ENCODE measurements around the gene TUBB1.

The TUBB1 gene

GRCh38 chr20:59032713-59033059, 13.5 kb downstream of the TUBB1 start:
- Histone ChIP-seq H3K36me3 (peaks cover 31 to 58% (median 49%) of the 10 kb centered on the region in 3 donors), H3K4me1 (peaks cover 0 to 39% (median 34%) of the 10 kb centered on the region in 4 donors), H3K9me3 (no peaks in the 10 kb centered on the region), H3K27ac (peak overlapping the region; percentile 85 to 86), H3K27me3 (no peaks in the 10 kb centered on the region), H3K4me3 (peak overlapping the region; percentile 78 to 93)
- intact Hi-C loops (cut with DNase I; ENCODE audit: low total_unique reads) = loop anchor here (5.0 kb wide), 2 partner anchors 50 to 140 kb away; partner anchors contain the start of gene NELFCD
- DNase-seq = no peak
- TF ChIP-seq CTCF (IDR thresholded peaks at IDR 0.05) = peak in 1 of 2 experiments; percentile 24

- TF ChIP-seq CTCF (IDR thresholded peaks at IDR 0.05) = no peak
- peaks cover 0 to 36% (median 31%) of the 10 kb centered on the region in 4 donors for H3K4me1 ChIP-seq
- H3K9me3 ChIP-seq = no peaks in the 10 kb centered on the region
- no peak for DNase-seq
- H3K27ac ChIP-seq = peak overlapping the region; percentile 85 to 86
- intact Hi-C loops (cut with DNase I; ENCODE audit: low total_unique reads) = loop anchor here (5.0 kb wide), 2 partner anchors 51 to 141 kb away; partner anchors contain the start of gene NELFCD
- peaks cover 33 to 58% (median 49%) of the 10 kb centered on the region in 3 donors for H3K36me3 ChIP-seq
- peak overlapping the region; percentile 78 to 93 for H3K4me3 ChIP-seq
- no peaks in the 10 kb centered on the region for H3K27me3 ChIP-seq
Measured at GRCh38 chr20:59033093-59033492, 13.9 kb downstream of the TUBB1 start.

DNA sequence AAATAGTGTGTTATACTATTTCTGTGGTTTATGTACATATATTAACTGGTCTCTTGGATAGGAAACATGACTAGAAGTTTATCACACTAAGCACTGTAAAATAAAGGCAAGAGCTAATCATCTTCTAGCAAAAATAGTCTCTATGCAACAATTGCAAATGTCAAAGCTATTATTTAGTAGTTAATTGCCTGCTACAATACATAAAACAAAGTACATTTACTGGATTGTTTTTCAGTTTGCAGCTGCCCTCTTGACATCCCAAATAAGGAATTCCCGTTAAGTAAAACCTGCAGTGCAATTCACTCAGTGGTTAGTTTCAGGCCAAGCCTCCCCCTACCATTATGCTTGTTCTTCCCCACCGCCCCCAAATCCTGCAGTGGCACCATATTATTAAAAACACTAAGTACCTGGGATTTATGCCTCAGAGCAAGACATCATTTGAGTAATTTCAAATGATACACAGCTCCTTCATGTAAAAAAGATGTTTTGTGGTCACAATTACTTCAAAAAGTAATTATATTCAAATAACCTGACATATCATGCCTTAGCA, 14.5 kb downstream of the TUBB1 start:
- no peak for DNase-seq
- intact Hi-C loops (cut with DNase I; ENCODE audit: low total_unique reads) = loop anchor here (5.0 kb wide), 2 partner anchors 51 to 141 kb away; partner anchors contain the start of gene NELFCD
- H3K27me3 ChIP-seq = no peaks in the 10 kb centered on the region
- no peaks in the 10 kb centered on the region for H3K9me3 ChIP-seq
- no peak for TF ChIP-seq CTCF (IDR thresholded peaks at IDR 0.05)
- no peak overlapping the region for H3K27ac ChIP-seq
- no peak overlapping the region for H3K4me3 ChIP-seq
- peaks cover 31 to 55% (median 47%) of the 10 kb centered on the region in 3 donors for H3K36me3 ChIP-seq
- H3K4me1 ChIP-seq = peaks cover 0 to 30% (median 26%) of the 10 kb centered on the region in 4 donors

DNA sequence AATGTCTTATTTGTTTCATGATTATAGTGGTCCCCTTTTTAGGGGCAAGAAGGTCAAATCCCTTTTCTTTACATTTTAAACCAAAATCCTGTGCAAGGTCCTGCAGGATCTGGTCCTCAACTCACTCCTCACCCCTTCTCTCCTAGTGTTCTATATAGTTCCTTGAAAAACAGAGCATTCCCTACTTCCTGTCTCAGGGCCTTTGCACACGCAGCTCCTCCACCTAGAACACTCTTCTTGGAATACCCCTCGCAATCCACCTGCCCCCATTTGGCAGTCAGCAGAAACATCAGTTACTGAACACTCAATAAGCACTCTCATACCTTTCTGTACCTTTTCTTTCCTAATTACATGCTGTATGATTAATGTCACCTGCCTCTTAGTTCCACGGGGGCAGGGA, 16.2 kb downstream of the TUBB1 start:
- H3K9me3 ChIP-seq = no peaks in the 10 kb centered on the region
- intact Hi-C loops (cut with DNase I; ENCODE audit: low total_unique reads) = no loop called here
- TF ChIP-seq CTCF (IDR thresholded peaks at IDR 0.05) = no peak

DNA sequence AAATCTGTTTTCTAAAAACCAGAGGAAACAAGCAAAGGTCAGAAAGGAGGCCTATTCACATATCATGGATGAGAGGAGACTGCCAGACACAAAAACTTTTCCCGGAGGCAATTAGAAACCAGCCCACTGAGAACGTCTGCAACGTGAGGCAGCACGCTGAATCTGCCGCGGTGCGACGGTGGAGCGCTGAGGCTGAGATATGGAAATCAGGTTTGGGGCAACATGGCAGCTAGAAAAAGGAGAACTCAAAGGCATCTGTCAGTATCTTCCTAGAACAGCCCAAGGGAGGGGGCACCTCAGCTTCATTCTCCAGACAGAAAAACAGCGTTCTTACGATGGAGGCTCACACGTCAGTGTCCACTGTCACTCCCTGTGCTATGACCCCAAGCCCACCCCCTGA, 18.2 kb downstream of the TUBB1 start:
- Histone ChIP-seq H3K27me3 (no peaks in the 10 kb centered on the region), H3K9me3 (no peaks in the 10 kb centered on the region), H3K4me1 (peaks cover 0 to 30% (median 13%) of the 10 kb centered on the region in 4 donors), H3K27ac (no peak overlapping the region), H3K4me3 (no peak overlapping the region), H3K36me3 (peaks cover 23 to 44% (median 31%) of the 10 kb centered on the region in 3 donors)
- intact Hi-C loops (cut with DNase I; ENCODE audit: low total_unique reads) = no loop called here
- TF ChIP-seq CTCF (IDR thresholded peaks at IDR 0.05) = no peak
- no peak for DNase-seq

More for the DNA sequence above, 16.2 kb downstream of the TUBB1 start:
- no peak overlapping the region for H3K27ac ChIP-seq
- no peak for DNase-seq
- H3K36me3 ChIP-seq = peaks cover 23 to 44% (median 31%) of the 10 kb centered on the region in 3 donors
- H3K4me3 ChIP-seq = no peak overlapping the region
- no peaks in the 10 kb centered on the region for H3K27me3 ChIP-seq
- peaks cover 0 to 21% (median 12%) of the 10 kb centered on the region in 4 donors for H3K4me1 ChIP-seq

All from tibial artery (tissue), 4 donors.